Mesendoderm (in vitro differentiated cells): ENCODE data around the gene MCF2L2.
A peak's percentile ranks its signal among the peaks of the same experiment; 100 is the strongest.

ENCODE experiments used
- DNase-seq: peaks from one replicate; pipeline ENCODE4 v3.0.0; 2013
- H2AK5ac ChIP-seq: 2 replicates; pipeline ENCODE4 v1.6.1; 2013; ENCODE audit warnings: low read length, inconsistent platforms
- H2BK120ac ChIP-seq: 2 replicates; pipeline ENCODE4 v1.6.1; 2013; ENCODE audit warnings: low read depth, mild to moderate bottlenecking, low read length, moderate library complexity, mixed read lengths
- H2BK15ac ChIP-seq: replicated peaks from 2 replicates; pipeline ENCODE4 v1.6.1; 2013; ENCODE audit warnings: low read depth, mild to moderate bottlenecking, moderate library complexity
- H2BK5ac ChIP-seq: 2 replicates; pipeline ENCODE4 v1.6.1; 2013; ENCODE audit warnings: low read length, inconsistent platforms
- H3K18ac ChIP-seq: 2 replicates; pipeline ENCODE4 v1.6.1; 2013; ENCODE audit warnings: mild to moderate bottlenecking, low read length, mixed read lengths
- H3K23ac ChIP-seq: one replicate; pipeline ENCODE4 v1.6.1; 2013; ENCODE audit warnings: low read length
- H3K27ac ChIP-seq: 2 replicates; pipeline ENCODE4 v1.5.1; 2013; ENCODE audit warnings: low read depth, mild to moderate bottlenecking, inconsistent platforms, low read length, moderate library complexity
- H3K27me3 ChIP-seq: 2 replicates; pipeline ENCODE4 v1.6.1; 2013; ENCODE audit warnings: low read length, control low read depth, mild to moderate bottlenecking, inconsistent platforms; ENCODE audit not compliant: insufficient read depth, poor library complexity
- H3K36me3 ChIP-seq: 2 replicates; pipeline ENCODE4 v1.6.1; 2013; ENCODE audit warnings: low read length, inconsistent platforms; ENCODE audit not compliant: control insufficient read depth, insufficient read depth
- H3K4ac ChIP-seq: one replicate; pipeline ENCODE4 v1.6.1; 2013; ENCODE audit warnings: low read depth, mild to moderate bottlenecking, low read length, moderate library complexity
- H3K4me1 ChIP-seq: 2 replicates; pipeline ENCODE4 v1.6.1; 2013; ENCODE audit warnings: low read depth, low read length, inconsistent platforms; ENCODE audit not compliant: control insufficient read depth
- H3K4me2 ChIP-seq: 2 replicates; pipeline ENCODE4 v1.6.1; 2013; ENCODE audit warnings: low read length
- H3K4me3 ChIP-seq: 2 replicates; pipeline ENCODE4 v1.5.1; 2013; ENCODE audit warnings: mild to moderate bottlenecking, low read length
- H3K56ac ChIP-seq: one replicate; pipeline ENCODE4 v1.6.1; 2013; ENCODE audit warnings: low read length
- H3K79me1 ChIP-seq: 2 replicates; pipeline ENCODE4 v1.6.1; 2013; ENCODE audit warnings: low read length, inconsistent platforms
- H3K79me2 ChIP-seq: 2 replicates; pipeline ENCODE4 v1.6.1; 2013; ENCODE audit warnings: mild to moderate bottlenecking, low read length; ENCODE audit not compliant: control insufficient read depth, insufficient read depth
- H3K9ac ChIP-seq: 2 replicates; pipeline ENCODE4 v1.6.1; 2013; ENCODE audit warnings: low read length, inconsistent platforms
- H4K5ac ChIP-seq: one replicate; pipeline ENCODE4 v1.6.1; 2013; ENCODE audit warnings: low read length
- H4K8ac ChIP-seq: one replicate; pipeline ENCODE4 v1.6.1; 2013; ENCODE audit warnings: low read depth, mild to moderate bottlenecking, control low read depth, low read length, moderate library complexity
- WGBS: extraction: QIAGEN DNeasy Blood & Tissue Kit; methylation state at CpG from one replicate; pipeline ENCODE4 v1.1.7; 2013; ENCODE audit warnings: low lambda C conversion rate, missing lambda C conversion rate; ENCODE audit not compliant: insufficient coverage; ENCODE audit errors: extremely low coverage; 5-methylcytosine and 5-hydroxymethylcytosine counted together

Gene MCF2L2

GRCh38 chr3:183142199-183142598 is 286.2 kb downstream of the MCF2L2 start:
- Histone ChIP-seq H3K27ac (no peak overlapping the region), H2BK120ac (no peak overlapping the region), H2BK15ac (no peak overlapping the region), H3K4me2 (no peak overlapping the region), H3K27me3 (no peaks in the 10 kb centered on the region), H3K4me1 (no peaks in the 10 kb centered on the region), H3K18ac (no peak overlapping the region), H3K4me3 (no peak overlapping the region), H3K79me1 (no peaks in the 10 kb centered on the region), H3K9ac (no peak overlapping the region), H3K4ac (no peak overlapping the region), H3K36me3 (no peaks in the 10 kb centered on the region), H4K8ac (no peak overlapping the region), H3K56ac (no peak overlapping the region), H2BK5ac (no peak overlapping the region), H3K23ac (no peak overlapping the region), H2AK5ac (no peak overlapping the region), H4K5ac (no peak overlapping the region), H3K79me2 (no peaks in the 10 kb centered on the region)
- no CpG with 5 or more reads among the region's 11 CpGs for WGBS
- peak; percentile 88 for DNase-seq

- no peak overlapping the region for H3K27ac ChIP-seq
- H3K18ac ChIP-seq: no peak overlapping the region
- no peak overlapping the region for H3K4me3 ChIP-seq
- H3K9ac ChIP-seq: no peak overlapping the region
- H3K4me1 ChIP-seq: no peaks in the 10 kb centered on the region
- H3K4me2 ChIP-seq: no peak overlapping the region
- H2AK5ac ChIP-seq: no peak overlapping the region
- H3K56ac ChIP-seq: no peak overlapping the region
- no peak overlapping the region for H2BK5ac ChIP-seq
- no peak overlapping the region for H4K8ac ChIP-seq
- no peaks in the 10 kb centered on the region for H3K79me1 ChIP-seq
- H4K5ac ChIP-seq: no peak overlapping the region
- no CpG with 5 or more reads among the region's 2 CpGs for WGBS
- H3K36me3 ChIP-seq: no peaks in the 10 kb centered on the region
- H3K23ac ChIP-seq: no peak overlapping the region
- DNase-seq: no peak
- no peaks in the 10 kb centered on the region for H3K27me3 ChIP-seq
- no peak overlapping the region for H2BK15ac ChIP-seq
- no peak overlapping the region for H3K4ac ChIP-seq
- no peaks in the 10 kb centered on the region for H3K79me2 ChIP-seq
- H2BK120ac ChIP-seq: no peak overlapping the region
These were observed 293.6 kb downstream of the MCF2L2 start for GRCh38 chr3:183134844-183135243.

GRCh38 chr3:183132409-183132808 is 296.0 kb downstream of the MCF2L2 start:
- Histone ChIP-seq H3K4ac (no peak overlapping the region), H3K9ac (no peak overlapping the region)

GRCh38 chr3:183131735-183132134 is 296.7 kb downstream of the MCF2L2 start:
- no CpG with 5 or more reads among the region's 4 CpGs for WGBS
- H4K8ac ChIP-seq: no peak overlapping the region

More at GRCh38 chr3:183132409-183132808, 296.0 kb downstream of the MCF2L2 start:
- H4K8ac ChIP-seq: no peak overlapping the region
- no peaks in the 10 kb centered on the region for H3K27me3 ChIP-seq
- no CpG with 5 or more reads among the region's 6 CpGs for WGBS
- no peak overlapping the region for H2BK15ac ChIP-seq
- no peak overlapping the region for H2AK5ac ChIP-seq
- H3K56ac ChIP-seq: no peak overlapping the region
- no peak overlapping the region for H2BK120ac ChIP-seq
- no peaks in the 10 kb centered on the region for H3K79me2 ChIP-seq
- H3K36me3 ChIP-seq: no peaks in the 10 kb centered on the region
- no peak overlapping the region for H3K18ac ChIP-seq
- no peak overlapping the region for H4K5ac ChIP-seq
- H3K4me1 ChIP-seq: no peaks in the 10 kb centered on the region
- no peaks in the 10 kb centered on the region for H3K79me1 ChIP-seq
- H3K4me2 ChIP-seq: no peak overlapping the region
- no peak overlapping the region for H3K23ac ChIP-seq
- no peak overlapping the region for H2BK5ac ChIP-seq
- no peak for DNase-seq
- H3K27ac ChIP-seq: no peak overlapping the region
- no peak overlapping the region for H3K4me3 ChIP-seq

GRCh38 chr3:183131186-183131725 is 297.2 kb downstream of the MCF2L2 start:
- Histone ChIP-seq H3K23ac (no peak overlapping the region), H2BK5ac (no peak overlapping the region), H3K4me1 (no peaks in the 10 kb centered on the region), H3K56ac (no peak overlapping the region), H2BK15ac (no peak overlapping the region), H3K27ac (no peak overlapping the region), H3K9ac (no peak overlapping the region), H3K4me3 (no peak overlapping the region), H2AK5ac (no peak overlapping the region), H3K4ac (no peak overlapping the region), H4K8ac (no peak overlapping the region), H3K36me3 (no peaks in the 10 kb centered on the region), H3K4me2 (no peak overlapping the region), H3K18ac (no peak overlapping the region), H3K79me2 (no peaks in the 10 kb centered on the region), H3K27me3 (no peaks in the 10 kb centered on the region), H2BK120ac (no peak overlapping the region), H3K79me1 (no peaks in the 10 kb centered on the region), H4K5ac (no peak overlapping the region)
- DNase-seq: no peak
- no CpG with 5 or more reads among the region's 4 CpGs for WGBS

More at GRCh38 chr3:183131735-183132134, 296.7 kb downstream of the MCF2L2 start:
- H3K79me1 ChIP-seq: no peaks in the 10 kb centered on the region
- H2BK120ac ChIP-seq: no peak overlapping the region
- no peak for DNase-seq
- no peak overlapping the region for H4K5ac ChIP-seq
- no peak overlapping the region for H2AK5ac ChIP-seq
- H3K4me2 ChIP-seq: no peak overlapping the region
- no peak overlapping the region for H3K23ac ChIP-seq
- H3K79me2 ChIP-seq: no peaks in the 10 kb centered on the region
- no peaks in the 10 kb centered on the region for H3K27me3 ChIP-seq
- no peaks in the 10 kb centered on the region for H3K36me3 ChIP-seq
- H3K4me1 ChIP-seq: no peaks in the 10 kb centered on the region
- H3K9ac ChIP-seq: no peak overlapping the region
- H3K4ac ChIP-seq: no peak overlapping the region
- no peak overlapping the region for H3K56ac ChIP-seq
- H2BK15ac ChIP-seq: no peak overlapping the region
- H3K18ac ChIP-seq: no peak overlapping the region
- H2BK5ac ChIP-seq: no peak overlapping the region
- no peak overlapping the region for H3K4me3 ChIP-seq
- H3K27ac ChIP-seq: no peak overlapping the region

GRCh38 chr3:183129243-183129642 is 299.2 kb downstream of the MCF2L2 start:
- no peak overlapping the region for H3K23ac ChIP-seq
- no peak overlapping the region for H3K27ac ChIP-seq
- H3K18ac ChIP-seq: no peak overlapping the region
- WGBS: no CpG with 5 or more reads among the region's 1 CpG
- H2BK120ac ChIP-seq: no peak overlapping the region
- H2BK5ac ChIP-seq: no peak overlapping the region
- H3K79me1 ChIP-seq: no peaks in the 10 kb centered on the region
- no peaks in the 10 kb centered on the region for H3K4me1 ChIP-seq
- no peak overlapping the region for H3K9ac ChIP-seq
- no peak overlapping the region for H4K8ac ChIP-seq
- H3K27me3 ChIP-seq: no peaks in the 10 kb centered on the region
- no peak overlapping the region for H2AK5ac ChIP-seq
- no peak overlapping the region for H3K56ac ChIP-seq
- no peaks in the 10 kb centered on the region for H3K36me3 ChIP-seq
- H3K4ac ChIP-seq: no peak overlapping the region
- no peak overlapping the region for H4K5ac ChIP-seq
- DNase-seq: no peak
- H3K4me2 ChIP-seq: no peak overlapping the region
- no peaks in the 10 kb centered on the region for H3K79me2 ChIP-seq
- H3K4me3 ChIP-seq: no peak overlapping the region
- H2BK15ac ChIP-seq: no peak overlapping the region
